Mucosa of stomach (tissue), 1 donor: ENCODE data around the gene DNAJC5.
A peak's percentile ranks its signal among the peaks of the same experiment; 100 is the strongest.
"Not testable (repeated sequence)": the region's sequence is repeated elsewhere in the genome, so short reads cannot be mapped to it uniquely, and the experiment has no call there.

Experiments
- H3K27me3 ChIP-seq: one replicate; pipeline ENCODE4 v1.7.0; 2013; ENCODE audit warnings: mild to moderate bottlenecking, low read length; ENCODE audit not compliant: control insufficient read depth, insufficient read depth
- H3K36me3 ChIP-seq: one replicate; pipeline ENCODE4 v1.7.0; 2013; ENCODE audit warnings: low read length; ENCODE audit not compliant: control insufficient read depth, insufficient read depth
- H3K4me1 ChIP-seq: one replicate; pipeline ENCODE4 v1.7.0; 2013; ENCODE audit warnings: mild to moderate bottlenecking, low read length; ENCODE audit not compliant: control insufficient read depth, insufficient read depth
- H3K4me3 ChIP-seq: one replicate; pipeline ENCODE4 v1.7.0; 2013; ENCODE audit warnings: low read length
- H3K9ac ChIP-seq: one replicate; pipeline ENCODE4 v1.7.0; 2013; ENCODE audit warnings: mild to moderate bottlenecking, low read length, moderate library complexity
- H3K9me3 ChIP-seq: one replicate; pipeline ENCODE4 v1.7.0; 2013; ENCODE audit warnings: mild to moderate bottlenecking, low read length, moderate library complexity; ENCODE audit not compliant: control insufficient read depth
- donor health status: Pancreatic carcinoma.

DNAJC5 gene

GRCh38 chr20:63864545-63864977 is 30.4 kb upstream of the DNAJC5 start:
- Histone ChIP-seq H3K9me3 (no peaks in the 10 kb centered on the region), H3K9ac (peak overlapping the region; percentile 93), H3K4me3 (peak overlapping the region; percentile 40), H3K4me1 (peaks cover 10% of the 10 kb centered on the region), H3K27me3 (no peaks in the 10 kb centered on the region), H3K36me3 (peaks cover 5% of the 10 kb centered on the region)

- peaks cover 10% of the 10 kb centered on the region for H3K4me1 ChIP-seq
- H3K9me3 ChIP-seq = no peaks in the 10 kb centered on the region
- H3K27me3 ChIP-seq = no peaks in the 10 kb centered on the region
- H3K36me3 ChIP-seq = peaks cover 5% of the 10 kb centered on the region
- H3K9ac ChIP-seq = peak within 1 kb of the TSS; percentile 93
- H3K4me3 ChIP-seq = peak within 1 kb of the TSS; percentile 98
Measured at GRCh38 chr20:63864978-63865640, 29.8 kb upstream of the DNAJC5 start, which contains the start of gene TPD52L2. Gene TPD52L2 (plus strand): TSS chr20:63865270. CDS start chr20:63865366, 96 bp downstream.

- not testable (repeated sequence) for H3K36me3 ChIP-seq, H3K27me3 ChIP-seq, H3K9me3 ChIP-seq, H3K9ac ChIP-seq, H3K4me3 ChIP-seq
- H3K4me1 ChIP-seq = peaks cover 10% of the 10 kb centered on the region
Measured at GRCh38 chr20:63867042-63867441, 27.9 kb upstream of the DNAJC5 start.

- H3K9ac ChIP-seq = no peak overlapping the region
- H3K9me3 ChIP-seq = no peaks in the 10 kb centered on the region
- H3K36me3 ChIP-seq = peaks cover 5% of the 10 kb centered on the region
- H3K27me3 ChIP-seq = no peaks in the 10 kb centered on the region
- no peak overlapping the region for H3K4me3 ChIP-seq
- peaks cover 7% of the 10 kb centered on the region for H3K4me1 ChIP-seq
Measured at GRCh38 chr20:63868264-63868663, 26.7 kb upstream of the DNAJC5 start.

- Histone ChIP-seq H3K4me1 (no peaks in the 10 kb centered on the region), H3K9ac (no peak overlapping the region), H3K27me3 (no peaks in the 10 kb centered on the region), H3K36me3 (peaks cover 14% of the 10 kb centered on the region), H3K4me3 (no peak overlapping the region), H3K9me3 (no peaks in the 10 kb centered on the region)
Measured at GRCh38 chr20:63873477-63873971, 21.4 kb upstream of the DNAJC5 start.

- H3K36me3 ChIP-seq, H3K4me1 ChIP-seq, H3K4me3 ChIP-seq, H3K9me3 ChIP-seq, H3K27me3 ChIP-seq, H3K9ac ChIP-seq: not testable (repeated sequence)
Measured at GRCh38 chr20:63874241-63874640, 20.7 kb upstream of the DNAJC5 start.

- no peak overlapping the region for H3K4me3 ChIP-seq
- no peak overlapping the region for H3K9ac ChIP-seq
- no peaks in the 10 kb centered on the region for H3K9me3 ChIP-seq
- H3K4me1 ChIP-seq = no peaks in the 10 kb centered on the region
- peaks cover 9% of the 10 kb centered on the region for H3K36me3 ChIP-seq
- no peaks in the 10 kb centered on the region for H3K27me3 ChIP-seq
Measured at GRCh38 chr20:63876489-63877036, 18.4 kb upstream of the DNAJC5 start.

- no peaks in the 10 kb centered on the region for H3K27me3 ChIP-seq
- peaks cover 9% of the 10 kb centered on the region for H3K36me3 ChIP-seq
- H3K4me1 ChIP-seq = peaks cover 8% of the 10 kb centered on the region
- no peaks in the 10 kb centered on the region for H3K9me3 ChIP-seq
- H3K9ac ChIP-seq = no peak overlapping the region
- no peak overlapping the region for H3K4me3 ChIP-seq
Measured at GRCh38 chr20:63877755-63878470, 17.0 kb upstream of the DNAJC5 start.

GRCh38 chr20:63878899-63879663 is 15.8 kb upstream of the DNAJC5 start:
- Histone ChIP-seq H3K4me1 (peaks cover 8% of the 10 kb centered on the region), H3K9me3 (no peaks in the 10 kb centered on the region), H3K36me3 (peaks cover 9% of the 10 kb centered on the region), H3K27me3 (no peaks in the 10 kb centered on the region), H3K9ac (no peak overlapping the region), H3K4me3 (no peak overlapping the region)

- not testable (repeated sequence) for H3K4me3 ChIP-seq, H3K36me3 ChIP-seq, H3K9ac ChIP-seq, H3K27me3 ChIP-seq, H3K9me3 ChIP-seq
- peaks cover 13% of the 10 kb centered on the region for H3K4me1 ChIP-seq
Measured at GRCh38 chr20:63880901-63881300, 14.0 kb upstream of the DNAJC5 start.

- Histone ChIP-seq H3K4me1 (peaks cover 13% of the 10 kb centered on the region), H3K4me3 (no peak overlapping the region), H3K27me3 (no peaks in the 10 kb centered on the region), H3K9me3 (no peaks in the 10 kb centered on the region), H3K36me3 (no peaks in the 10 kb centered on the region), H3K9ac (no peak overlapping the region)
Measured at GRCh38 chr20:63881451-63882226, 13.3 kb upstream of the DNAJC5 start.
